SK-N-SH (cell line): Measurements from ENCODE around the gene SERTAD2.

Source experiments
- FOSL2 ChIP-seq: IDR thresholded peaks from 2 replicates; pipeline ENCODE4 v1.4.0; 2012; ENCODE audit warnings: low read depth, mild to moderate bottlenecking, moderate library complexity, borderline replicate concordance
- NFIC ChIP-seq: IDR thresholded peaks from 2 replicates; pipeline ENCODE4 v1.4.0; 2012; ENCODE audit warnings: borderline replicate concordance
- POLR2AphosphoS5 ChIP-seq: IDR thresholded peaks from 2 replicates; pipeline ENCODE4 v1.6.1; 2012; ENCODE audit warnings: low read depth, low read length
- TF ChIP-seq, protein P1 (sequence below): fragments of 200-600 bp; sonication (generic); IDR thresholded peaks from 2 replicates; pipeline ENCODE4 v1.6.1; 2017; ENCODE audit warnings: antibody characterized with exemption, mild to moderate bottlenecking, moderate library complexity

DNA sequence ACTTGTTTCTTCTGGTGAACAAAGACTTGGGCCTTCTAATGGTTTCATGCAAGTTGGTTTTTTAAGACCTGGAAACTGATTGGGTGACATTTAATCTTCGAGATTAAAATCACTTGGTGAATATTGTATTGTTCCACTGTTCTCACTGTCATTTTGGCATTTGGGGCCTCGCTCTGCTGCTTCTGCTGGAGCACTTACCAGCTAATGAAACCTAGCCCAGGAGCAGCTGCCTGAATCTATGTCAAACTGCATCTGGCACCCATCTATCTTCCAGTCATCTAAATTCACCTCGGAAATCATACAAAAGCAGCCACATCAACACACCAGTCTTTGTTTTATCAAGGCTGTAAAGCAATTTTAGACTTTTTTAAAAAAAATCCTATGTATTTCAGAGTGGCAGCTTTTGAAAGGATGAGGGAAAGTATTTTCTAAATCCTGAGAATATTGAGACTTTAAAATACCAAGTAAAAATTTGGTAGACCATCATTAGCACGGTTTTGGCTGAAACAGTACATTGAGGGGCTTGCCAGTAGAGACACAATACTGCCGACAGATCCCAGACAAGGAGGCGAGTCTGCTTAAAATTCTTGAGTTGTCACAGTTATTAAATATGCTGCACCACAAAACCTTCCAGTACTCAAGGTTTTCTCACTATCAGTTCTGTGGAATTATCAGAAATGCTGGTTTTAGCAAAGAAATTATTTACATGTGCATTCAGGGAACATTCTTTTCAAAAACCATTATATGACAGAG lies 26.1 kb upstream of the SERTAD2 start:
- TF ChIP-seq FOSL2 = no peak
- no peak for TF ChIP-seq POLR2AphosphoS5
- TF ChIP-seq, protein P1, sequence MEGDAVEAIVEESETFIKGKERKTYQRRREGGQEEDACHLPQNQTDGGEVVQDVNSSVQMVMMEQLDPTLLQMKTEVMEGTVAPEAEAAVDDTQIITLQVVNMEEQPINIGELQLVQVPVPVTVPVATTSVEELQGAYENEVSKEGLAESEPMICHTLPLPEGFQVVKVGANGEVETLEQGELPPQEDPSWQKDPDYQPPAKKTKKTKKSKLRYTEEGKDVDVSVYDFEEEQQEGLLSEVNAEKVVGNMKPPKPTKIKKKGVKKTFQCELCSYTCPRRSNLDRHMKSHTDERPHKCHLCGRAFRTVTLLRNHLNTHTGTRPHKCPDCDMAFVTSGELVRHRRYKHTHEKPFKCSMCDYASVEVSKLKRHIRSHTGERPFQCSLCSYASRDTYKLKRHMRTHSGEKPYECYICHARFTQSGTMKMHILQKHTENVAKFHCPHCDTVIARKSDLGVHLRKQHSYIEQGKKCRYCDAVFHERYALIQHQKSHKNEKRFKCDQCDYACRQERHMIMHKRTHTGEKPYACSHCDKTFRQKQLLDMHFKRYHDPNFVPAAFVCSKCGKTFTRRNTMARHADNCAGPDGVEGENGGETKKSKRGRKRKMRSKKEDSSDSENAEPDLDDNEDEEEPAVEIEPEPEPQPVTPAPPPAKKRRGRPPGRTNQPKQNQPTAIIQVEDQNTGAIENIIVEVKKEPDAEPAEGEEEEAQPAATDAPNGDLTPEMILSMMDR = no peak
- no peak for TF ChIP-seq NFIC
